GM18907 (cell line): ENCODE measurements around the gene SLC39A2.

ENCODE experiments used
- ATAC-seq: cut with Tn5 transposase; IDR thresholded peaks from one replicate; pipeline ENCODE4 v1.9.1; 2021; ENCODE audit warnings: mild to moderate bottlenecking, moderate library complexity; ENCODE audit not compliant: unreplicated experiment

SLC39A2 gene

DNA sequence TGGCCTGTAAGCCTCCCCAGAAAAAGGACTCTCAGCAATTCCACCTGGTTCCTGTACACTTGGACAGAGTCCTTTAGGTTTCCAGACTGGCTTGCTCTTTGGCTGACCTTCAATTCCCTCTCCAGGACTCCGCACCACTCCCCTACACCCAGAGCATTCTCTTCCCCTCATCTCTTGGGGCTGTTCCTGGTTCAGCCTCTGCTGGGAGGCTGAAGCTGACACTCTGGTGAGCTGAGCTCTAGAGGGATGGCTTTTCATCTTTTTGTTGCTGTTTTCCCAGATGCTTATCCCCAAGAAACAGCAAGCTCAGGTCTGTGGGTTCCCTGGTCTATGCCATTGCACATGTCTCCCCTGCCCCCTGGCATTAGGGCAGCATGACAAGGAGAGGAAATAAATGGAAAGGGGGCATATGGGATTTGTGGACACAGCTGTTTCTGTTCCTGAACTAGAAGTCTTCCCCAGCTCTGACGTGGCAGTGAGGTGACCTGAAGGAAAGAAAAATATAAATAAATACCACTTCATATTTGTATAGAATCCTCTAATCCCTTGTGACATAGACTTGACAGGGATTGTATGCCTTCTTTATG lies 44.4 kb downstream of the SLC39A2 start:
- no peak for ATAC-seq

DNA sequence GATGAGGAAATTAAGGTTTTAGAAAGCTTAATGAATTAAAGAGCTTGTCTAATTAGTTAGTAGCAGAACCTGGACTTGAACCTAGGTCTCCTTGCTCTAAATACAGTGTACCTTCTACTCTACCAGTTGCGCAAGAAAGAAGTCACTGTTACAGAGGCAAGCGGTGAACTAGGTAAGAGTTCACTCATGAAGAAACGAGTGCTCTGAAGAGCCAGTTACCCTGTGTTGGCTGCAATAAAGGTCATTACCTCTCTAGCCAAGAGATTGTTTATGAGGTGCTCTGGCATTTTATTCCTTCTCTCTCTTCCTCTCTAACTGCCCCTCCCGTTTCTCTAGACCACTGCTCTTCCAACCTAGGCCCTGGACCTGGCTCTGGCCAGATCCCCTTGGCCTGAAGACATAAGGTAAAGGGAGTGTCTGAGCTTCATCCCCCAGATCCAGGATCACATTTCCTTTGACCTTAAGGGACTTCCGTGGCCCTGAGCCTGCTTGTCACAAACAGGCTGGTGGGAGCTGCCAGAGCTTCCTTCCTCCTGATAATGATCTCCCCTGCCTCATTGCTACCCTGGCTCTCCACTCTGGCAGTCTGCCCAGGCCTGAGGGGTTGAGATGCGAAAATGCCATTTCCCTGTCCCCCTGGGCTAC lies 45.0 kb downstream of the SLC39A2 start:
- ATAC-seq: no peak

DNA sequence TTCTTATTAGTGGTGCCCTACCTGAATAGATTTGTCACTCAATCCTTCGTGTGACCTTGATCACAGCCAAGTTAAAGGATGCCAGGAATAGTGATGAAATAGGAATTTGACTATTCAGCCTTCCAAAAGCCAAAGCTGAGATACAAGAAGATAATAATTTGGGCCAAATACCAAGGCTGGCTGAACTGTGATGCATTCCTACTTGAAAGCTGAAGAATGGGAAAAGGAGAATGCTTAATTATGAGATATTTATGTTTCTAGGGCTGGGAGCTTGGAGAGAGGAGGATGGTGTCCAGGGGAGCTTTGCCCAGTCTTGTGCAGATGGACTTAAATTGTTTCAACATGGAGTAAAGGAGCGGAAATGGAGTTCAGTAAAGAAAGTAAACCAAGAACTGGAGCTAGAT lies 48.3 kb downstream of the SLC39A2 start:
- no peak for ATAC-seq

DNA sequence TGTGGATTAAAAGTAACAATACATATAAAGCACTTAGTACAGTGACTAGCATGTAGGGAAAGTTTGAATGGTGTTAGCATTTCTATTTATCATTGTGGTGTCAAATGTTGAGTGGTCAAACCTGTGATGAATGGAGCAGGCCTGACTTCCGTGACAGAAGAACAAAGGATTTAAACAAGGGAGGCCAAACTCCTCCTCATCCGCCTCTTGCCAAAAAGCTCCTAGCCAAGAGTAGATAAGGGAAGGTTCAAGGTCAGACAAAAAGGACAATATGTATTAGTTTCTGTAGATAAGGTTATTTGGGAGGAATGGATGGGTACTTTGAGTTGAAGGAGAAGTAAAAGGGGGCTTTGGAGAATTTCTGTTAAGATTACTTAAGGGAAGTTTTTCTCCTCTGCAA lies 49.5 kb downstream of the SLC39A2 start:
- ATAC-seq: no peak

DNA sequence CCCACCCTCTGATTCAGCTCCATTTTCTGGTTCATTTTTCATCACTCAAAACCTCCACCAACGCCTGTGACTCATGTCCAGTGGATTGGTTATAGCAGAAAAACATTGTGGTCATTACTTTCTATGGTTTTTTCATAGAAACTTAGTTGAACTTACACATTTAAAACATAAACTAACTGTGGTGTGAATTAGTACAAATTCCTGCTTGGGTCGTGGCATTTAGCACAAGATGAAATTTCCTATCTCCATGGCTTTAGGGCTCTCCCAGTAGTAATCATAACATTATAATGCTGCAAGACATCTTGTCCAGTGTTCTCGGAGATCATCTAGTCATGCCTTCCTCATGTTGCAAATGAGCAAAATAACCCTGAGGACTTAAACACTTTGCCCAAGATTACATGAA lies 50.2 kb downstream of the SLC39A2 start:
- ATAC-seq: no peak

DNA sequence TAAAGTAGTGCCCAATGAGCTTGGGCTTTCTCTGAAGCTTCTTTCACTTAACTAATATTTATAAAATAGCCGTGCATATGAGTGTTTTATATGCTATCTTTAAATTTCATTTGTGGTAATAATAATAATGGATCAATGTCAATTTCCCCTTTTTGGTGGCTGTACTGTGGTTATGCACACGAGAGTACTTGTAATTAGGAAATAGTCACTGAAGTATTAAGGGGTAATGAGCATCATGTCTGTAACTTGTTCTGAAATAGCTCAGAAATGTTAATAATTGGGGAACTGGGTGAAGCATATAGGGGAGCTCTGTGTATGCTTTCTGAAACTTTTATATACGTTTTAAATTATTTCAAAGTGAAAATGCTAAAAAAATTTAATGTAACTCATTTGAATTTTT lies 51.5 kb downstream of the SLC39A2 start:
- ATAC-seq: no peak
